Erythroblast (primary cell): ENCODE measurements around the gene RARB.

ENCODE experiments used
- GATA1 ChIP-seq: IDR thresholded peaks from 2 replicates; pipeline ENCODE4 v1.6.1; 2011; ENCODE audit warnings: low read depth, mild to moderate bottlenecking, control low read depth, low read length, moderate library complexity
- POLR2A ChIP-seq: IDR thresholded peaks from 2 replicates; pipeline ENCODE4 v1.6.1; 2011; ENCODE audit warnings: mild to moderate bottlenecking, low read length

DNA sequence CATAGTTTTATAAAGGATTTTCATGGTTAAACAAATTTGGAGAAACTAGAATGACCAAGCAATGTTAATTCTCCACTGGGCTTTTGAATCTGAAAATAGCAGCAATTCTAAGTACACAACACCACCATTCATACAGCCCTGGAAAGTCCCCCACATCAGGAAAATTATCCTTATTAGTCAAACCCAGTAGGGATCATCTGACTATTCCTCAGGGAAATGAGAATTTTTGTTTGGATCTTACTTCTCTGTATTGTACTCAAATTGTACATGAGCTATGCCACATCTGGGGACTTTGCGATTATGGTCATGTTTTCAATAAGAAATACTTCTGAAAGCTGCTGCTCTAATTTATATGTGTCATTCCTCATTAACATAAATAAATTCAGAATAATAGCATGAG is 46.0 kb downstream of the RARB start:
- TF ChIP-seq GATA1 (no peak), POLR2A (no peak)
